ENCODE data around the gene RASAL2.

RASAL2 gene

GRCh38 chr1:178396789-178397188, 302.9 kb downstream of the RASAL2 start:
- TF ChIP-seq, protein P1, sequence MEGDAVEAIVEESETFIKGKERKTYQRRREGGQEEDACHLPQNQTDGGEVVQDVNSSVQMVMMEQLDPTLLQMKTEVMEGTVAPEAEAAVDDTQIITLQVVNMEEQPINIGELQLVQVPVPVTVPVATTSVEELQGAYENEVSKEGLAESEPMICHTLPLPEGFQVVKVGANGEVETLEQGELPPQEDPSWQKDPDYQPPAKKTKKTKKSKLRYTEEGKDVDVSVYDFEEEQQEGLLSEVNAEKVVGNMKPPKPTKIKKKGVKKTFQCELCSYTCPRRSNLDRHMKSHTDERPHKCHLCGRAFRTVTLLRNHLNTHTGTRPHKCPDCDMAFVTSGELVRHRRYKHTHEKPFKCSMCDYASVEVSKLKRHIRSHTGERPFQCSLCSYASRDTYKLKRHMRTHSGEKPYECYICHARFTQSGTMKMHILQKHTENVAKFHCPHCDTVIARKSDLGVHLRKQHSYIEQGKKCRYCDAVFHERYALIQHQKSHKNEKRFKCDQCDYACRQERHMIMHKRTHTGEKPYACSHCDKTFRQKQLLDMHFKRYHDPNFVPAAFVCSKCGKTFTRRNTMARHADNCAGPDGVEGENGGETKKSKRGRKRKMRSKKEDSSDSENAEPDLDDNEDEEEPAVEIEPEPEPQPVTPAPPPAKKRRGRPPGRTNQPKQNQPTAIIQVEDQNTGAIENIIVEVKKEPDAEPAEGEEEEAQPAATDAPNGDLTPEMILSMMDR (IDR thresholded peaks at IDR 0.05; ENCODE audit: control insufficient read depth, extremely low read depth, insufficient read depth) = no peak
- no peak overlapping the region for H3K4me3 ChIP-seq (ENCODE audit: low read depth, low read length)
- DNase-seq (ENCODE audit: low read depth) = no peak

GRCh38 chr1:178397678-178398077, 303.8 kb downstream of the RASAL2 start:
- DNase-seq (ENCODE audit: low read depth) = no peak
- TF ChIP-seq, protein P1 (IDR thresholded peaks at IDR 0.05; ENCODE audit: control insufficient read depth, extremely low read depth, insufficient read depth) = no peak
- no peak overlapping the region for H3K4me3 ChIP-seq (ENCODE audit: low read depth, low read length)

- H3K4me3 ChIP-seq (ENCODE audit: low read depth, low read length) = no peak overlapping the region
- TF ChIP-seq, protein P1 (IDR thresholded peaks at IDR 0.05; ENCODE audit: control insufficient read depth, extremely low read depth, insufficient read depth) = no peak
- DNase-seq (ENCODE audit: low read depth) = no peak
These were observed 305.3 kb downstream of the RASAL2 start for GRCh38 chr1:178399177-178399728.

DNA sequence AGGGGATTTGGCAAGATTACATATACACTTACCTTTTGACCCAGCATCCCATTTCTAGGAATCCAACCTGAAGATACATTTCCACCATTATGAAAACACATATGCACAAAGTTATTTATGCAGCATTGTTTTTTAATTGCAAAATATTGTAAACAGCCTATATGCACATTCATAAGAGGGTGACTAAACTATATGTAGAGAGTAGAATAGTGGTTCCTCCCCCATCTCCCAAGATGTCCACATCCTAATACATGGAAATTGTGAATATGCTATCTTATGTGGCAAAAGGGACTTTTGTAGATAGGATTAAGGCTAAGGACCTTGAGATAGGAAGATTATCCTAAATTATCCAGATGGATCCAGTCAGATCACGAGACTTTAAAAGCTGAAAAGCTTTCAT, 311.2 kb downstream of the RASAL2 start:
- TF ChIP-seq, protein P1 (IDR thresholded peaks at IDR 0.05; ENCODE audit: control insufficient read depth, extremely low read depth, insufficient read depth) = no peak
- no peak overlapping the region for H3K4me3 ChIP-seq (ENCODE audit: low read depth, low read length)
- DNase-seq (ENCODE audit: low read depth) = no peak

GRCh38 chr1:178407215-178407614, 313.3 kb downstream of the RASAL2 start:
- TF ChIP-seq, protein P1 (IDR thresholded peaks at IDR 0.05; ENCODE audit: control insufficient read depth, extremely low read depth, insufficient read depth) = no peak
- H3K4me3 ChIP-seq (ENCODE audit: low read depth, low read length) = no peak overlapping the region
- no peak for DNase-seq (ENCODE audit: low read depth)

DNA sequence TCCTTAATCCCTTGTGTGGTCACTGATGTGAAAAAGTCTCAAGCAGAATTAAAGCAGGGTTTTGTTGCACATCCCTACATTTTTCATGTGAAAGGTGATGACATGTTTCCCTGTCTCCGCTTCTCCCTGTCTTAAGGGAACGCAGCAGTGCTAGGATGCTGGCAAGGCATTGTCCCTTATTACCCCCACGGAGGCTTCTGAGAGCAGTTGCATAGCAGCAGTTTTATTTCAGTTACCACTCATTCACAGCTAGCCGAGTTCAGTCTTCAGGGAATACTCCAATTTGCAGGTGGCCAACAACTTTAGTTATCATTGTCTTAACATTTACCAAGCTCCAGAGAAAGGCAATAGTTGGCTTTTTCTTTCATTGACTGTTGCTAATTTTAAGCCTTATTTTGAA, 313.8 kb downstream of the RASAL2 start:
- no peak for DNase-seq (ENCODE audit: low read depth)
- H3K4me3 ChIP-seq (ENCODE audit: low read depth, low read length) = no peak overlapping the region
- TF ChIP-seq, protein P1 (IDR thresholded peaks at IDR 0.05; ENCODE audit: control insufficient read depth, extremely low read depth, insufficient read depth) = no peak

DNA sequence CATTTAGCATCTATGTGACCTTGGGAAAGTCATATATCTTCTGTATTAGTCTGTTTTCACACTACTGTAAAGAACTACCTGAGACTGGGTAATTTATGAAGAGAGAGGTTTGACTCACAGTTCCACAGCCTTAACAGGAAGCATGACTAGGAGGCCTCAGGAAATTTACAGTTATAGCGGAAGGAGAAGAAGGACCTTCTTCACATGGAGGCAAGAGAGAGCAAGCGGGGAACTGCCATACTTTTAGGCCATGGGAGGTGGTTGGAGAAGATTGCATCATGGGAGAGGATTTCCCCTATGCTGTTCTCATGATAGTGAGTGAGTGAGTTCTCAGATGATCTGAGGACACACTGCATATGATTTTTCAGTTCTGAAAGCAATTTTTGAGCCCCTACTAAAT, 315.0 kb downstream of the RASAL2 start:
- no peak for DNase-seq (ENCODE audit: low read depth)
- no peak overlapping the region for H3K4me3 ChIP-seq (ENCODE audit: low read depth, low read length)
- TF ChIP-seq, protein P1 (IDR thresholded peaks at IDR 0.05; ENCODE audit: control insufficient read depth, extremely low read depth, insufficient read depth) = no peak

Data from LNCaP clone FGC (cell line).